Gastrocnemius medialis (tissue), 4 donors: ENCODE results near the gene SETD1B.

Experiments used
- POLR2A ChIP-seq, 2 donors: fragments of 450-650 bp; IDR thresholded peaks; one replicate each; pipeline ENCODE4 v1.6.1; 2017; ENCODE audit warnings: antibody characterized with exemption in 2 of 2, mild to moderate bottlenecking in 2 of 2, moderate library complexity in 2 of 2
- TF ChIP-seq, protein P1 (sequence below), 5 experiments: fragments of 450-650 bp in 3 of 5; fragments of 200-600 bp in 2 of 5; sonication (generic) in 2 of 5; IDR thresholded peaks in 4 of 5; conservative IDR thresholded peaks in 1 of 5; 1 replicate in 4 of 5; 2 replicates in 1 of 5; pipeline ENCODE4 v1.5.1; 2016 to 2019; ENCODE audit warnings: antibody characterized with exemption in 5 of 5, mild to moderate bottlenecking in 3 of 5, moderate library complexity in 3 of 5

GRCh38 chr12:121769831-121770301 lies 33.9 kb upstream of the SETD1B start:
- no peak for TF ChIP-seq POLR2A (IDR thresholded peaks at IDR 0.05)
- TF ChIP-seq, protein P1, sequence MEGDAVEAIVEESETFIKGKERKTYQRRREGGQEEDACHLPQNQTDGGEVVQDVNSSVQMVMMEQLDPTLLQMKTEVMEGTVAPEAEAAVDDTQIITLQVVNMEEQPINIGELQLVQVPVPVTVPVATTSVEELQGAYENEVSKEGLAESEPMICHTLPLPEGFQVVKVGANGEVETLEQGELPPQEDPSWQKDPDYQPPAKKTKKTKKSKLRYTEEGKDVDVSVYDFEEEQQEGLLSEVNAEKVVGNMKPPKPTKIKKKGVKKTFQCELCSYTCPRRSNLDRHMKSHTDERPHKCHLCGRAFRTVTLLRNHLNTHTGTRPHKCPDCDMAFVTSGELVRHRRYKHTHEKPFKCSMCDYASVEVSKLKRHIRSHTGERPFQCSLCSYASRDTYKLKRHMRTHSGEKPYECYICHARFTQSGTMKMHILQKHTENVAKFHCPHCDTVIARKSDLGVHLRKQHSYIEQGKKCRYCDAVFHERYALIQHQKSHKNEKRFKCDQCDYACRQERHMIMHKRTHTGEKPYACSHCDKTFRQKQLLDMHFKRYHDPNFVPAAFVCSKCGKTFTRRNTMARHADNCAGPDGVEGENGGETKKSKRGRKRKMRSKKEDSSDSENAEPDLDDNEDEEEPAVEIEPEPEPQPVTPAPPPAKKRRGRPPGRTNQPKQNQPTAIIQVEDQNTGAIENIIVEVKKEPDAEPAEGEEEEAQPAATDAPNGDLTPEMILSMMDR (IDR thresholded peaks at IDR 0.05 in 4 of 5, conservative IDR thresholded peaks at IDR 0.05 in 1 of 5): no peak
